ENCODE data around the gene ALKBH7. TPM values are rescaled to one million over a fixed set of nuclear protein-coding genes. Genes with fewer than 3 reads are reported as not detected.

The ALKBH7 gene
- polyA plus RNA-seq, 1 donor (not counting 4 experiments of a cell fraction or from before 2014, with no cell fraction given) = 9.8 TPM

DNA sequence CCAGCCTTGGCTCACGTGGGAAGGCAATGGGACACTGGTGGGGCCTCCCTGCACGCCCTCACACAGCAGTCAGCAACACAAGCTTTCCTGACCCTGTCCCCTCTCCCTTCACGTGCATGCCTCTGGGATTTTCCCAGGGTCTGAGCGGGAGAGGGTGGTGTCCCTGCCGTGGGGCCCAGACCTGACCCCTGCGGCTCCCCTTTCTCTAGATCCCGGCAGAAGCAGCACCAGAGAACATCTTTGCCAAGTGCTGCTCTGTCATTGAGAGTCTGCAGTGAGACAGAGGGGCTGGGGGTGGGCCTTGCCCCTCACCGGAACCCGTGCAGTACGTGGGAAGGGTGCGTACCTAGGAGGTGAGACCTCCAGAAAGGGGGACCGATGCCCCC, 39.5 kb downstream of the ALKBH7 start:
- Histone ChIP-seq H3K9me1 (ENCODE audit: control insufficient read depth, extremely low read depth, insufficient read depth, low read length) (no peaks in the 10 kb centered on the region), H3K4me2 (ENCODE audit: control insufficient read depth, extremely low read depth, insufficient read depth, low read depth, low read length) (no peak overlapping the region), H3K4me3 (ENCODE audit: control insufficient read depth in 2 of 3, extremely low read depth in 1 of 3, insufficient read depth in 2 of 3, low read depth in 1 of 3, low read length in 3 of 3) (no peak overlapping the region), H3K4me1 (ENCODE audit: control insufficient read depth, extremely low read depth, insufficient read depth, low read length) (no peaks in the 10 kb centered on the region), H2AFZ (ENCODE audit: control insufficient read depth, low read length) (no peak overlapping the region), H3K27me3 (ENCODE audit: control insufficient read depth, extremely low read depth, insufficient read depth, low read length) (no peaks in the 10 kb centered on the region), H3K27ac (ENCODE audit: control insufficient read depth, insufficient read depth, low read length) (no peak overlapping the region), H3K36me3 (ENCODE audit: control insufficient read depth in 2 of 2, extremely low read depth in 1 of 2, insufficient read depth in 2 of 2, low read length in 2 of 2) (peaks cover 16 to 22% of the 10 kb centered on the region in 2 experiments), H3K9ac (ENCODE audit: control insufficient read depth, extremely low read depth, insufficient read depth, low read length) (no peak overlapping the region), H4K20me1 (ENCODE audit: control insufficient read depth, extremely low read depth, insufficient read depth, low read length) (no peaks in the 10 kb centered on the region), H3K79me2 (ENCODE audit: control insufficient read depth, insufficient read depth, low read length) (no peaks in the 10 kb centered on the region), H3K9me3 (ENCODE audit: control insufficient read depth, low read depth, low read length) (no peaks in the 10 kb centered on the region)
- FAIRE-seq (no peak), DNase-seq (ENCODE audit: low read depth, low spot score) (no peak)
- no peak for TF ChIP-seq EZH2 (IDR thresholded peaks at IDR 0.05; ENCODE audit: low read length)
- TF ChIP-seq, protein P1, sequence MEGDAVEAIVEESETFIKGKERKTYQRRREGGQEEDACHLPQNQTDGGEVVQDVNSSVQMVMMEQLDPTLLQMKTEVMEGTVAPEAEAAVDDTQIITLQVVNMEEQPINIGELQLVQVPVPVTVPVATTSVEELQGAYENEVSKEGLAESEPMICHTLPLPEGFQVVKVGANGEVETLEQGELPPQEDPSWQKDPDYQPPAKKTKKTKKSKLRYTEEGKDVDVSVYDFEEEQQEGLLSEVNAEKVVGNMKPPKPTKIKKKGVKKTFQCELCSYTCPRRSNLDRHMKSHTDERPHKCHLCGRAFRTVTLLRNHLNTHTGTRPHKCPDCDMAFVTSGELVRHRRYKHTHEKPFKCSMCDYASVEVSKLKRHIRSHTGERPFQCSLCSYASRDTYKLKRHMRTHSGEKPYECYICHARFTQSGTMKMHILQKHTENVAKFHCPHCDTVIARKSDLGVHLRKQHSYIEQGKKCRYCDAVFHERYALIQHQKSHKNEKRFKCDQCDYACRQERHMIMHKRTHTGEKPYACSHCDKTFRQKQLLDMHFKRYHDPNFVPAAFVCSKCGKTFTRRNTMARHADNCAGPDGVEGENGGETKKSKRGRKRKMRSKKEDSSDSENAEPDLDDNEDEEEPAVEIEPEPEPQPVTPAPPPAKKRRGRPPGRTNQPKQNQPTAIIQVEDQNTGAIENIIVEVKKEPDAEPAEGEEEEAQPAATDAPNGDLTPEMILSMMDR (optimal IDR thresholded peaks at IDR 0.05 in 1 of 3, IDR thresholded peaks at IDR 0.05 in 1 of 3, conservative IDR thresholded peaks at IDR 0.05 in 1 of 3; ENCODE audit: extremely low read depth in 1 of 3, insufficient read depth in 2 of 3, low read length in 3 of 3) = no peak
- dilution Hi-C loops (cut with MboI; ENCODE audit: extremely low pct_ligation_motif_present, low sequenced_read_pairs) = no loop called here

DNA sequence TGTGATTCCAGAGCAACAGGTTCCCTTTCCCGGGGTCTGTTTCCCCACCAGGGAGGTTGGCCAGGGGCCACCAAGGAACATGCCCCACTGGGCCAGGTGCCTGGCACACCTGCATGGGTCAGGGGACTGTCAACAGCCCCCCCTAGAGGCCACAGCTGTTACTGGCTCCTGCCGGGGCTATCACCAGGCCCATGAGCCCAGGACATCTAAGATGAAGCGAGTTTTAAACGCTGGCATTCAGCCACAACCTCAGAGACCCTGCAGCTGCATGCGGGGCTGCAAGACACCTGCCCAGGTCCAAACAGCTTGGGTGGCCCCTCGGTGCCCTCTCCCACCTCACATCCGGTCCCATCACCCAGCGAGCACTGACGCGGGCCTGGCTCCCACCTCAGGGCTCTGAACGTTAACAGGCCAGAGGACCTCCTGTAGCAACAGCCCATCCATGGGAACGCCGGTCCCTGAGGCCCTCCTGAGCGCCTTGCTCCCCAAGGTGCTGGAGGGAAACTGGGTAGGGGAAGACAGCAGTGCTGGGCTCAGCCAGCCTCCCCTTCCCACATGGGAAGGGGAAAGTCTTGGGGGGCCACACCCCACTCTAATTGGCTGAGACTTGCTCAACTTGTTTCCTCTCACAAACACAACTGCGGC, 40.0 kb downstream of the ALKBH7 start:
- Histone ChIP-seq H3K4me3 (ENCODE audit: control insufficient read depth in 2 of 3, extremely low read depth in 1 of 3, insufficient read depth in 2 of 3, low read depth in 1 of 3, low read length in 3 of 3) (no peak overlapping the region), H3K27me3 (ENCODE audit: control insufficient read depth, extremely low read depth, insufficient read depth, low read length) (no peaks in the 10 kb centered on the region), H3K9me1 (ENCODE audit: control insufficient read depth, extremely low read depth, insufficient read depth, low read length) (no peaks in the 10 kb centered on the region), H3K9ac (ENCODE audit: control insufficient read depth, extremely low read depth, insufficient read depth, low read length) (no peak overlapping the region), H3K79me2 (ENCODE audit: control insufficient read depth, insufficient read depth, low read length) (no peaks in the 10 kb centered on the region), H3K4me1 (ENCODE audit: control insufficient read depth, extremely low read depth, insufficient read depth, low read length) (no peaks in the 10 kb centered on the region), H3K4me2 (ENCODE audit: control insufficient read depth, extremely low read depth, insufficient read depth, low read depth, low read length) (no peak overlapping the region), H3K36me3 (ENCODE audit: control insufficient read depth in 2 of 2, extremely low read depth in 1 of 2, insufficient read depth in 2 of 2, low read length in 2 of 2) (peaks cover 21 to 27% of the 10 kb centered on the region in 2 experiments), H3K9me3 (ENCODE audit: control insufficient read depth, low read depth, low read length) (no peaks in the 10 kb centered on the region), H3K27ac (ENCODE audit: control insufficient read depth, insufficient read depth, low read length) (no peak overlapping the region), H4K20me1 (ENCODE audit: control insufficient read depth, extremely low read depth, insufficient read depth, low read length) (no peaks in the 10 kb centered on the region), H2AFZ (ENCODE audit: control insufficient read depth, low read length) (no peak overlapping the region)
- FAIRE-seq (no peak), DNase-seq (ENCODE audit: low read depth, low spot score) (no peak)
- TF ChIP-seq EZH2 (IDR thresholded peaks at IDR 0.05; ENCODE audit: low read length) = no peak
- TF ChIP-seq, protein P1 (optimal IDR thresholded peaks at IDR 0.05 in 1 of 3, IDR thresholded peaks at IDR 0.05 in 1 of 3, conservative IDR thresholded peaks at IDR 0.05 in 1 of 3; ENCODE audit: extremely low read depth in 1 of 3, insufficient read depth in 2 of 3, low read length in 3 of 3) = peak; percentile 50 to 68 (median 60)
- dilution Hi-C loops (cut with MboI; ENCODE audit: extremely low pct_ligation_motif_present, low sequenced_read_pairs) = no loop called here

Data from keratinocyte (primary cell).